ENCODE results near the gene PLXDC2. TPM values are rescaled to one million over a fixed set of nuclear protein-coding genes. Genes with fewer than 3 reads are reported as not detected.
"Not testable (repeated sequence)": the region's sequence is repeated elsewhere in the genome, so short reads cannot be mapped to it uniquely, and the experiment has no call there.

Gene PLXDC2
- total RNA-seq (under 1 TPM; 0.15 to 0.38 TPM), polyA plus RNA-seq (1.5 TPM)

GRCh38 chr10:19816411-19817230 lies at the start of gene PLXDC2:
Gene PLXDC2, plus strand, starts transcription at chr10:19816432.
- Histone ChIP-seq H3K9me3 (ENCODE audit: low read length) (no peaks in the 10 kb centered on the region), H3K27ac (ENCODE audit: low read depth, low read length) (no peak within 1 kb of the TSS), H3K27me3 (ENCODE audit: insufficient read depth, low read length, poor library complexity, severe bottlenecking) (peaks cover 6% of the 10 kb centered on the region), H3K4me1 (ENCODE audit: insufficient read depth, low read length) (no peaks in the 10 kb centered on the region), H3K36me3 (ENCODE audit: insufficient read depth, low read length) (no peaks in the 10 kb centered on the region), H3K4me3 (ENCODE audit: low read length) (no peak within 1 kb of the TSS)
- H3K27ac Mint-ChIP-seq: peak within 1 kb of the TSS in 1 of 8 donors; percentile 26
- CTCF ChIA-PET: no interaction called here
- H3K4me1 Mint-ChIP-seq: peaks cover 0 to 6% (median 2%) of the 10 kb centered on the region in 3 donors
- POLR2A ChIA-PET: no interaction called here
- peak within 1 kb of the TSS in 6 of 7 donors; percentile 59 to 80 (median 76) for H3K4me3 Mint-ChIP-seq
- no peak for DNase-seq
- H3K27me3 Mint-ChIP-seq: peaks cover 18 to 34% of the 10 kb centered on the region in 2 donors
- H3K9me3 Mint-ChIP-seq: peaks cover 3 to 17% (median 8%) of the 10 kb centered on the region in 5 donors
- H3K36me3 Mint-ChIP-seq: no peaks in the 10 kb centered on the region

GRCh38 chr10:19767876-19768275 lies 48.4 kb upstream of the PLXDC2 start:
- no peaks in the 10 kb centered on the region for H3K36me3 Mint-ChIP-seq
- Histone ChIP-seq H3K9me3 (ENCODE audit: low read length) (no peaks in the 10 kb centered on the region), H3K27ac (ENCODE audit: low read depth, low read length) (no peak overlapping the region), H3K4me1 (ENCODE audit: insufficient read depth, low read length) (no peaks in the 10 kb centered on the region), H3K27me3 (ENCODE audit: insufficient read depth, low read length, poor library complexity, severe bottlenecking) (no peaks in the 10 kb centered on the region), H3K36me3 (ENCODE audit: insufficient read depth, low read length) (no peaks in the 10 kb centered on the region), H3K4me3 (ENCODE audit: low read length) (no peak overlapping the region)
- no peak overlapping the region for H3K4me3 Mint-ChIP-seq
- H3K27me3 Mint-ChIP-seq: no peaks in the 10 kb centered on the region
- peaks cover 0 to 20% (median 4%) of the 10 kb centered on the region in 5 donors for H3K9me3 Mint-ChIP-seq
- H3K4me1 Mint-ChIP-seq: no peaks in the 10 kb centered on the region
- POLR2A ChIA-PET: no interaction called here
- no peak for DNase-seq
- no peak overlapping the region for H3K27ac Mint-ChIP-seq
- CTCF ChIA-PET: no interaction called here

GRCh38 chr10:19769826-19770225 lies 46.4 kb upstream of the PLXDC2 start:
- H3K4me1 ChIP-seq (ENCODE audit: insufficient read depth, low read length); H3K36me3 ChIP-seq (ENCODE audit: insufficient read depth, low read length); H3K4me3 ChIP-seq (ENCODE audit: low read length); H3K27ac Mint-ChIP-seq; H3K27me3 Mint-ChIP-seq; H3K27ac ChIP-seq (ENCODE audit: low read depth, low read length); H3K27me3 ChIP-seq (ENCODE audit: insufficient read depth, low read length, poor library complexity, severe bottlenecking); CTCF ChIA-PET; H3K4me1 Mint-ChIP-seq; POLR2A ChIA-PET; H3K36me3 Mint-ChIP-seq; H3K4me3 Mint-ChIP-seq; DNase-seq; H3K9me3 ChIP-seq (ENCODE audit: low read length): not testable (repeated sequence)
- peaks cover 0 to 12% (median 4%) of the 10 kb centered on the region in 5 donors for H3K9me3 Mint-ChIP-seq

- no peak overlapping the region for H3K4me3 ChIP-seq (ENCODE audit: low read length)
- no peaks in the 10 kb centered on the region for H3K36me3 ChIP-seq (ENCODE audit: insufficient read depth, low read length)
- peaks cover 0 to 16% (median 4%) of the 10 kb centered on the region in 5 donors for H3K9me3 Mint-ChIP-seq
- no peak for DNase-seq
- CTCF ChIA-PET: no interaction called here
- no peak overlapping the region for H3K27ac Mint-ChIP-seq
- no peaks in the 10 kb centered on the region for H3K4me1 ChIP-seq (ENCODE audit: insufficient read depth, low read length)
- no peak overlapping the region for H3K4me3 Mint-ChIP-seq
- no peak overlapping the region for H3K27ac ChIP-seq (ENCODE audit: low read depth, low read length)
- no peaks in the 10 kb centered on the region for H3K36me3 Mint-ChIP-seq
- no peaks in the 10 kb centered on the region for H3K27me3 ChIP-seq (ENCODE audit: insufficient read depth, low read length, poor library complexity, severe bottlenecking)
- no peaks in the 10 kb centered on the region for H3K27me3 Mint-ChIP-seq
- H3K9me3 ChIP-seq (ENCODE audit: low read length): no peaks in the 10 kb centered on the region
- POLR2A ChIA-PET: no interaction called here
- H3K4me1 Mint-ChIP-seq: no peaks in the 10 kb centered on the region
These were observed 43.3 kb upstream of the PLXDC2 start for GRCh38 chr10:19772972-19773371.

GRCh38 chr10:19775296-19775695 lies 40.9 kb upstream of the PLXDC2 start:
- Mint-ChIP-seq H3K27me3 (no peaks in the 10 kb centered on the region), H3K9me3 (peaks cover 0 to 12% (median 4%) of the 10 kb centered on the region in 5 donors), H3K27ac (no peak overlapping the region), H3K36me3 (no peaks in the 10 kb centered on the region), H3K4me1 (no peaks in the 10 kb centered on the region), H3K4me3 (no peak overlapping the region)
- POLR2A ChIA-PET: no interaction called here
- H3K4me3 ChIP-seq (ENCODE audit: low read length): no peak overlapping the region
- no peaks in the 10 kb centered on the region for H3K36me3 ChIP-seq (ENCODE audit: insufficient read depth, low read length)
- H3K27ac ChIP-seq (ENCODE audit: low read depth, low read length): no peak overlapping the region
- CTCF ChIA-PET: no interaction called here
- no peaks in the 10 kb centered on the region for H3K9me3 ChIP-seq (ENCODE audit: low read length)
- no peaks in the 10 kb centered on the region for H3K4me1 ChIP-seq (ENCODE audit: insufficient read depth, low read length)
- DNase-seq: no peak
- no peaks in the 10 kb centered on the region for H3K27me3 ChIP-seq (ENCODE audit: insufficient read depth, low read length, poor library complexity, severe bottlenecking)

- Mint-ChIP-seq H3K4me1 (no peaks in the 10 kb centered on the region), H3K27ac (no peak overlapping the region), H3K9me3 (peaks cover 3 to 7% (median 4%) of the 10 kb centered on the region in 5 donors), H3K36me3 (peaks cover 0 to 3% (median 0%) of the 10 kb centered on the region in 3 donors), H3K27me3 (no peaks in the 10 kb centered on the region), H3K4me3 (no peak overlapping the region)
- Histone ChIP-seq H3K27ac (ENCODE audit: low read depth, low read length) (no peak overlapping the region), H3K27me3 (ENCODE audit: insufficient read depth, low read length, poor library complexity, severe bottlenecking) (no peaks in the 10 kb centered on the region), H3K4me3 (ENCODE audit: low read length) (no peak overlapping the region), H3K4me1 (ENCODE audit: insufficient read depth, low read length) (no peaks in the 10 kb centered on the region), H3K36me3 (ENCODE audit: insufficient read depth, low read length) (no peaks in the 10 kb centered on the region), H3K9me3 (ENCODE audit: low read length) (no peaks in the 10 kb centered on the region)
- ChIA-PET POLR2A (no interaction called here), CTCF (no interaction called here)
- no peak for DNase-seq
These were observed 38.4 kb upstream of the PLXDC2 start for GRCh38 chr10:19777806-19778205.

- no peaks in the 10 kb centered on the region for H3K4me1 ChIP-seq (ENCODE audit: insufficient read depth, low read length)
- no peaks in the 10 kb centered on the region for H3K36me3 ChIP-seq (ENCODE audit: insufficient read depth, low read length)
- no peak overlapping the region for H3K27ac ChIP-seq (ENCODE audit: low read depth, low read length)
- H3K27ac Mint-ChIP-seq: no peak overlapping the region
- no peak overlapping the region for H3K4me3 ChIP-seq (ENCODE audit: low read length)
- H3K27me3 Mint-ChIP-seq: no peaks in the 10 kb centered on the region
- H3K4me1 Mint-ChIP-seq: no peaks in the 10 kb centered on the region
- H3K36me3 Mint-ChIP-seq: peaks cover 0 to 3% (median 0%) of the 10 kb centered on the region in 3 donors
- H3K27me3 ChIP-seq (ENCODE audit: insufficient read depth, low read length, poor library complexity, severe bottlenecking): no peaks in the 10 kb centered on the region
- no peaks in the 10 kb centered on the region for H3K9me3 ChIP-seq (ENCODE audit: low read length)
- H3K9me3 Mint-ChIP-seq: peaks cover 3 to 7% (median 4%) of the 10 kb centered on the region in 5 donors
- CTCF ChIA-PET: no interaction called here
- POLR2A ChIA-PET: no interaction called here
- DNase-seq: no peak
- no peak overlapping the region for H3K4me3 Mint-ChIP-seq
These were observed 37.2 kb upstream of the PLXDC2 start for GRCh38 chr10:19778996-19779395.

- Mint-ChIP-seq H3K27me3 (no peaks in the 10 kb centered on the region), H3K9me3 (peaks cover 0 to 8% (median 2%) of the 10 kb centered on the region in 5 donors), H3K27ac (no peak overlapping the region), H3K4me1 (no peaks in the 10 kb centered on the region), H3K36me3 (peaks cover 0 to 3% (median 0%) of the 10 kb centered on the region in 3 donors), H3K4me3 (no peak overlapping the region)
- ChIA-PET POLR2A (no interaction called here), CTCF (interaction anchor here (0.5 kb wide), 1 partner anchor 19 kb away, joined by 3 read pairs; no protein-coding TSS in a partner anchor)
- Histone ChIP-seq H3K4me1 (ENCODE audit: insufficient read depth, low read length) (no peaks in the 10 kb centered on the region), H3K4me3 (ENCODE audit: low read length) (no peak overlapping the region), H3K27ac (ENCODE audit: low read depth, low read length) (no peak overlapping the region), H3K27me3 (ENCODE audit: insufficient read depth, low read length, poor library complexity, severe bottlenecking) (no peaks in the 10 kb centered on the region), H3K9me3 (ENCODE audit: low read length) (no peaks in the 10 kb centered on the region), H3K36me3 (ENCODE audit: insufficient read depth, low read length) (no peaks in the 10 kb centered on the region)
- no peak for DNase-seq
These were observed 33.7 kb upstream of the PLXDC2 start for GRCh38 chr10:19782430-19783089.
